ENCODE results near the gene HDAC1. TPM values are rescaled to one million over a fixed set of nuclear protein-coding genes. Genes with fewer than 3 reads are reported as not detected.

The HDAC1 gene
- total and polyA plus RNA-seq, 2 of the 4 experiments (the other 2 are of a cell fraction) = 95.5 to 139 TPM

DNA sequence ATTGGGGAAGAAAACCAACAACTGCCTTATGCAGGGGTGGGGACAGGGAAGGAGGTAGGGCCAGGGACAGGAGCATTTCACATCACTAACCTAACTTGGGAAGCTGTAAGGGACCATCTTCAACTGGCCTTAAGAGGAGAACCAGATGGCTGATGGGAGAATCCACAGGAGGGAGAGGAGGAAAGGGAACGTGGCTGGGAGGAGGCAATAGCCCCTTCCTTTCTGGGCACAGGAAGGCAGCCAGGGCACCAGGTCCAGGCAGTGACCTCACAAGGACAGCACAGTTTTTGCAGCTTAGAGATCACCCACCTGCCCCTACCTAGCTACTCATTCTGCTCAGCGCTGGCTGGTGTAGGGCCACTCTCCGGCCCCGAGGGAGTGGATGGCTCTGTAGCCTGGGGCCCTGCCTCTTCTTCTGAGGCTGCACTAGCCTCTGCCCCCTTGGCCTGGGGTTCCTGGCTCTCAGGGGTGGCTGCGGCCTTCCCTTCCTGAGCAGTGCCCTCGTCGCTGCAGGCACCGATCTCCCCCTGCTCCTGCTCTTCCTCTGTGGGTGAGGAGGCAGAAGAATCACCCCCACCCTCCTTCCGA lies 42.5 kb downstream of the HDAC1 start:
- H4K91ac ChIP-seq (ENCODE audit: insufficient read depth, low read depth, low read length) = no peak overlapping the region
- H3K27ac ChIP-seq (ENCODE audit: insufficient read depth, low read length) = peak overlapping the region; percentile 44
- H2BK20ac ChIP-seq (ENCODE audit: low read depth, low read length) = no peak overlapping the region
- H2AFZ ChIP-seq (replicated peaks; ENCODE audit: low read length, poor library complexity) = peak overlapping the region; percentile 24
- no TSS peak for BruUV-seq (replicated peaks)
- H3K27me3 ChIP-seq (ENCODE audit: control insufficient read depth, insufficient read depth, low read length) = no peaks in the 10 kb centered on the region
- no peak overlapping the region for H3K56ac ChIP-seq (ENCODE audit: extremely low read depth, insufficient read depth, low read length)
- H3K4ac ChIP-seq (ENCODE audit: low read depth, low read length) = peak overlapping the region; percentile 77
- H2AK9ac ChIP-seq (replicated peaks; ENCODE audit: low read depth, low read length, poor library complexity) = peak overlapping the region; percentile 97
- WGBS, 2 experiments (ENCODE audit: extremely low coverage in 2 of 2, insufficient read length in 1 of 2) = no CpG with 5 or more reads among the region's 9 CpGs
- H2BK15ac ChIP-seq (ENCODE audit: low read depth, low read length) = no peak overlapping the region
- H3K36me3 ChIP-seq (ENCODE audit: control insufficient read depth, insufficient read depth, low read length) = peaks cover 49% of the 10 kb centered on the region
- peaks cover 19 to 55% of the 10 kb centered on the region in 2 experiments; a peak in 3 of 4 replicates for H3K79me1 ChIP-seq (ENCODE audit: low read depth in 1 of 2, low read length in 2 of 2)
- peaks cover 12% of the 10 kb centered on the region; the same call in 1 of the 2 replicates for H3K9me1 ChIP-seq (ENCODE audit: insufficient read depth, low read length)
- no peak overlapping the region for H2BK120ac ChIP-seq (ENCODE audit: low read depth, low read length)
- H3K18ac ChIP-seq (ENCODE audit: low read depth, low read length) = no peak overlapping the region
- dilution Hi-C loops (cut with HindIII; ENCODE audit: low sequenced_read_pairs, unreplicated experiment) = no loop called here
- ATAC-seq (ENCODE audit: low read depth) (no peak; the same call in 1 of the 2 replicates), DNase-seq (no peak)
- H2BK5ac ChIP-seq (ENCODE audit: low read depth, low read length, poor library complexity, severe bottlenecking) = no peak overlapping the region
- H3K9me3 ChIP-seq (ENCODE audit: control insufficient read depth, insufficient read depth, low read length) = no peaks in the 10 kb centered on the region
- H4K20me1 ChIP-seq (ENCODE audit: insufficient read depth, low read length) = peaks cover 34% of the 10 kb centered on the region
- H3K14ac ChIP-seq (replicated peaks; ENCODE audit: low read depth, low read length) = peak overlapping the region; percentile 85
- CTCF ChIA-PET = interaction anchor here (0.7 kb wide), 1 partner anchor 119 kb away, joined by 3 read pairs; no protein-coding TSS in a partner anchor
- peaks cover 6% of the 10 kb centered on the region for H3K4me1 ChIP-seq (ENCODE audit: control insufficient read depth, insufficient read depth, low read length)
- in situ Hi-C loops (cut with MboI; ENCODE audit: low sequenced_read_pairs) = no loop called here
- POLR2A ChIA-PET (ENCODE audit: unreplicated experiment) = no interaction called here
- H4K5ac ChIP-seq (ENCODE audit: low read depth, low read length) = no peak overlapping the region
- H4K8ac ChIP-seq (ENCODE audit: low read depth in 2 of 2, low read length in 2 of 2) = no peak overlapping the region
- TF ChIP-seq MXI1 (IDR thresholded peaks at IDR 0.05; ENCODE audit: borderline replicate concordance, low read depth, low read length) (no peak), CEBPB (IDR thresholded peaks at IDR 0.05; ENCODE audit: low read depth, low read length) (no peak), MAZ (IDR thresholded peaks at IDR 0.05; ENCODE audit: borderline replicate concordance, low read depth, low read length) (no peak)
- peak overlapping the region; percentile 85 for H3K4me3 ChIP-seq (ENCODE audit: insufficient read depth, low read depth, low read length)
- intact Hi-C loops (cut with micrococcal nuclease) = loop anchor here (1.0 to 5.0 kb wide), 2 partner anchors 92 to 119 kb away; no protein-coding TSS in a partner anchor
- H3K9ac ChIP-seq (ENCODE audit: low read depth, low read length) = peak overlapping the region; percentile 81
- peak overlapping the region; percentile 66 for H2AK5ac ChIP-seq (ENCODE audit: low read depth, low read length)
- peak overlapping the region; percentile 95 for H3K4me2 ChIP-seq (ENCODE audit: low read depth, low read length)
- H3K23ac ChIP-seq (ENCODE audit: low read depth, low read length) = peak overlapping the region; percentile 50

All from IMR-90 (cell line).